ENCODE results near the gene OR12D2.
"Not testable (repeated sequence)": the region's sequence is repeated elsewhere in the genome, so short reads cannot be mapped to it uniquely, and the experiment has no call there.

OR12D2 gene, protein sequence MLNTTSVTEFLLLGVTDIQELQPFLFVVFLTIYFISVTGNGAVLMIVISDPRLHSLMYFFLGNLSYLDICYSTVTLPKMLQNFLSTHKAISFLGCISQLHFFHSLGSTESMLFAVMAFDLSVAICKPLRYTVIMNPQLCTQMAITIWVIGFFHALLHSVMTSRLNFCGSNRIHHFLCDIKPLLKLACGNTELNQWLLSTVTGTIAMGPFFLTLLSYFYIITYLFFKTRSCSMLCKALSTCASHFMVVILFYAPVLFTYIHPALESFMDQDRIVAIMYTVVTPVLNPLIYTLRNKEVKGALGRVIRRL

DNA sequence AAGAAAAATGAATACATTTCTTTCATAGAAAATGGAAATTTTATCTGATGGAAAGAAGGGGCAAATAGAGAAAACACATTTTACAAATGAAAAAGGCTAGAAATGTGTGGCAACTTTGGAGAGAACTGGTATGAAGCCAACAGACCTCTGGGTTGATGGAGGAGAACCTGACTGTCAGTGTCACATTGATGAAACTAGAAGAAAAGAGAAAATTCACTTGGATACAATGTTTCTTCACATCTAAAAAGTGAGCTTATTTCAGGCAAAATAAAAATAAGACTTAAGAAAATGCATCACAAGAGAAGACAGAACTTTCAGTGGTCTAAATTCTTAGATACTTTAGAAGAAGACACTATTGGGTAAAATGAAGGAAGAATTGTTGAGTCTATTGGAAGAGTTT, at the start of gene OR12D2:
OR12D2 (plus strand) TSS at position 301 of the 400 bp plus-strand sequence. CDS start 1,069 bp downstream, outside the sequence.
- DNase-seq (ENCODE audit: low spot score): no peak

GRCh38 chr6:29349348-29349747, 46.1 kb upstream of the OR12D2 start:
- not testable (repeated sequence) for DNase-seq (ENCODE audit: low spot score)

DNA sequence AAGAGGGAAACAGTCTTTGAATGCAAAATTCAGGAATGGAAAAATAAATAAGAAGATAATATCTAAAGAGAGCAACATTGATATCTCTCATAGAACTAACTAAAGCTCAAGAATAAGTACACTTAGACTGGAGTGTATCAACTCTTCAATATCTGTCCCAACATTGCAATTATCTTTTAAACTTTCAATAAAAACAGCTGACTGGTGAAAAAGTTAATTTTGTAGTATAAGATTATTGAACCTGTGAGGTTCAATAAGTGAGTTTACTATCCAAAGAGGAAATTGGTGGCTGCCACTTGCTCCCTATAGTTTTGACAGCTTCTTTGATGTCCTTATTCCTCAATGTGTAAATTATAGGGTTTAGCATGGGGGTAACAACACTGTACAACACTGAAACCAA, 40.5 kb upstream of the OR12D2 start:
- DNase-seq (ENCODE audit: low spot score): no peak

- no peak for DNase-seq (ENCODE audit: low spot score)
Observed at GRCh38 chr6:29355603-29356002, 39.8 kb upstream of the OR12D2 start.

GRCh38 chr6:29368765-29369164, 26.7 kb upstream of the OR12D2 start, which contains the start of gene OR5V1:
Gene OR5V1, minus strand, starts transcription at chr6:29368865. Its CDS starts 12,670 bp downstream, at chr6:29356195.
- no peak for DNase-seq (ENCODE audit: low spot score)

DNA sequence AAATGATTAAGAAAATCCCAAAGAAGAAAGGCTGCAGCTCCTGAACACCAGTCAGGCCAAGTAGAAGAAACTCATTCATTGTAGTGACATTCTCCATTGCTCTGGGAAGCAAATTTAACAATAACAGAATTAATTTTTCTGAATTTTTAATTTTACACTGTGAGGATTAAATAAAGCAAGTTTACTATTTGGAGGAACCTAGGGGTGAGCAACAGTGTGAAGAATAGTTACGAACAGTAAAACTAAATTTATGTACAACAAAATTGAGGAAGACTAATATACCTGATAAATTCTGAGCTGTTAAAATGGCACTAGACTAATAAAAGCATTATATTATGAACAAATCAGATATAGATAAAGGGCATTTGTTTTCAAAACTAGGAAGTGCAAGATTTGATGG, 20.2 kb upstream of the OR12D2 start, which contains the start of gene OR12D3:
OR12D3 (minus strand) TSS at position 101 of the 400 bp plus-strand sequence; CDS start at position 97, 4 bp downstream.
- DNase-seq (ENCODE audit: low spot score): no peak

- no peak for DNase-seq (ENCODE audit: low spot score)
Observed at GRCh38 chr6:29376003-29376402, 19.4 kb upstream of the OR12D2 start.

DNA sequence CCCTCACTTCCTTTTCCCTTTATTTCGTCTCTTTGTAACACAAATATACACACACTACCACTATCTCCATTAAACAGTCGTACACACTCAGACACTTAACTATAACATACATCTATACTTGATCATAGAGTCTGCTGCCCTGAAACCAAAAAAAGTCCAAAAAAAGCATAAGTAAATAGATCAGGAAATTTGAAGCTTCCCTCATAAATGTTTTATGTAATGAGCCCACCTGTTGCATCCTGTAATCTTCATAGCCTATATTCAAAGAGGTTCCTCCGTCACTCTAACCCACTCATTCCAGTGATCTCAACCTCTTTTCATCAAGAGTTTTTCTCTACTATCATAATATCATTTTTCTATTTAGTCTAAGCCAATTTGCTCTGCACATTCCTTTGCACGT, 6.9 kb upstream of the OR12D2 start:
- no peak for DNase-seq (ENCODE audit: low spot score)

- DNase-seq (ENCODE audit: low spot score): no peak
Observed at GRCh38 chr6:29399525-29399924, 4.1 kb downstream of the OR12D2 start.

DNA sequence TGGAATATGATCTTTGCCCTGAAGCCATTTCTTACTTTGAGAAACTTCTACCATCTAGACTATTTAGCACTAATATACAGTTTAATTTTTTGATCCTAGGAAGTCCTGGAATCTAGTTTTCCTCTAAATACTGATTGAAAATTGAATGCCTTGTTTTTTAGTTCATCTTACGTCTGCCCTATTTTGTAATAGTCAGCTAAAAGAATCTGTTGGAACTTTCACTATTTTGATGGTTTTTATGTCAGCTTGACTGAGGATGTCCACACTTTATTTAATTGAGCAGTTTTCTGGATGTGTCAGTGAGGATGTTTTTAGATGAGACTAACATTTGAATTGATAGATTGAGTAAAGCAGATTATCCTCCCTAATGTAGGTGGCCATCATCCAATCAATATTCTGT, 8.4 kb downstream of the OR12D2 start:
- DNase-seq (ENCODE audit: low spot score): no peak

GRCh38 chr6:29414588-29414987, 19.2 kb downstream of the OR12D2 start, which contains the start of gene OR12D1:
Gene OR12D1, plus strand, starts transcription at chr6:29414928.
- no peak for DNase-seq (ENCODE audit: low spot score)

DNA sequence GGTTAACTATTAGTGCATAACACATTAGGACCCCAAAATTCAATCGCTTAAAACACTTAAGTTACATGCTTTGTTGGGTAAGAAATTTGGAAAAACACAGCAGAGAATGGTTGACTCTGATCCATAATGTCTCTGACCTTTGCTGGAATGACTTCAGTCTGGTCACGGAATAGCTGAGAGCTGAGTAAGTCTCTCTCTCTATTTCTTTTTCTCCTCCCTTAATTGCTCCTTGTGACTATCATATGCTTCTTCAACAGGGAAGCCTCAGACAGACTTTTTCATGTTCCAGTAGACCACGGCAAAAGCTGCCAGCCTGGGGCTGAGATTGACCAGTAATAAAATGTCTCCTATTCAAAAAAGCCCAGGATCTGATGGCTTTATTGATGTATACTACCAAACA, 24.1 kb downstream of the OR12D2 start:
- no peak for DNase-seq (ENCODE audit: low spot score)

- no peak for DNase-seq (ENCODE audit: low spot score)
Observed at GRCh38 chr6:29424168-29424567, 28.7 kb downstream of the OR12D2 start.

- DNase-seq (ENCODE audit: low spot score): no peak
Observed at GRCh38 chr6:29424575-29424974, 29.1 kb downstream of the OR12D2 start.

DNA sequence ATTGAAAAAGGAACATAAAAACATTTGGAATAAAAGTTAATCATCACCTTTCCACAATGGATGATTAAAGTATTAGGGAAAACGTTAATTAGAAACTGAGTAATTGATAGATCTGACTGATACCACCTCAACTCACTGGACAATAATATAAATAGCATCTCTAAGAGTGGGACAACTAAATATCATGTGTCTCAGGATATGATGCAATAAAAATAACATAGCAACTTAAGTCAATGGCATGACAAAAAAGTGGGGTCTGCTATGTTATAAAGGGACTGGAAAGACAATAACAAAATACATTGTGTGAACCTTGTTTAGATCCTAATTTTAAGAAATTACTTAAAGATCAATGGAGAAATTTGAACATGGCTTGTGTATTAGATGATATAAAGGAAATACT, 29.6 kb downstream of the OR12D2 start:
- no peak for DNase-seq (ENCODE audit: low spot score)

- no peak for DNase-seq (ENCODE audit: low spot score)
Observed at GRCh38 chr6:29426654-29427053, 31.2 kb downstream of the OR12D2 start.

- not testable (repeated sequence) for DNase-seq (ENCODE audit: low spot score)
Observed at GRCh38 chr6:29436730-29437129, 41.3 kb downstream of the OR12D2 start.

- no peak for DNase-seq (ENCODE audit: low spot score)
Observed at GRCh38 chr6:29439006-29439405, 43.6 kb downstream of the OR12D2 start, which contains the start of gene OR10C1. Gene OR10C1, plus strand, starts transcription at chr6:29439306. Its CDS starts 710 bp downstream, at chr6:29440016.

- DNase-seq (ENCODE audit: low spot score): no peak
Observed at GRCh38 chr6:29442719-29443118, 47.3 kb downstream of the OR12D2 start.

- not testable (repeated sequence) for DNase-seq (ENCODE audit: low spot score)
Observed at GRCh38 chr6:29444031-29444430, 48.6 kb downstream of the OR12D2 start.
